Transverse colon (tissue), 4 donors: ENCODE data around the gene SSRP1.

Source experiments
- POLR2AphosphoS5 ChIP-seq, 3 donors: sonication (generic); formaldehyde crosslinking; IDR thresholded peaks; one replicate each; pipeline ENCODE4 v1.6.1; 2016; ENCODE audit warnings: antibody characterized with exemption in 3 of 3
- TF ChIP-seq, protein P1 (sequence below), 5 experiments: fragments of 200-600 bp in 3 of 5; fragments of 450-650 bp in 2 of 5; sonication (generic) in 3 of 5; IDR thresholded peaks; 1 replicate in 2 of 5; 2 replicates in 3 of 5; pipeline ENCODE4 v1.5.1; 2016 to 2017; ENCODE audit warnings: antibody characterized with exemption in 5 of 5, inconsistent platforms in 3 of 5, mild to moderate bottlenecking in 2 of 5, moderate library complexity in 1 of 5

DNA sequence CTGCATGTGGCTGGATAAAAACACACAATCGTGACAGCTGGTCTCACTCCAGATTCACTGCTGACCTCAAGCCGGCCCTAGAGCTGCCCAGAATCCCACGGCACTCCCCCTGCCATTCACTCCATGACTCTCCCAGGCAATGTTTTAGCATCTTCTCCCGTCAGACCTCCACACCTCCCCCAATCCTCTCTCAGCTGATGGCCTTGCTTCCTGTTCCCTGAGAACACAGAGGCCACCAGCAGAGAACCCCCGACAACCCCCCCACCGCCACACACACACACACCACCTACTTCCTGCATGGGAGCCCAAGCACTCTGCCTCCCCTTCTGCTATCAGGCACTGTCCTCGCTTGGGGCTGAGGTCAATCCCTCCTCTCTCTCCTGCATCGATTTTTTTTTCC, 20.2 kb downstream of the SSRP1 start:
- TF ChIP-seq, protein P1, sequence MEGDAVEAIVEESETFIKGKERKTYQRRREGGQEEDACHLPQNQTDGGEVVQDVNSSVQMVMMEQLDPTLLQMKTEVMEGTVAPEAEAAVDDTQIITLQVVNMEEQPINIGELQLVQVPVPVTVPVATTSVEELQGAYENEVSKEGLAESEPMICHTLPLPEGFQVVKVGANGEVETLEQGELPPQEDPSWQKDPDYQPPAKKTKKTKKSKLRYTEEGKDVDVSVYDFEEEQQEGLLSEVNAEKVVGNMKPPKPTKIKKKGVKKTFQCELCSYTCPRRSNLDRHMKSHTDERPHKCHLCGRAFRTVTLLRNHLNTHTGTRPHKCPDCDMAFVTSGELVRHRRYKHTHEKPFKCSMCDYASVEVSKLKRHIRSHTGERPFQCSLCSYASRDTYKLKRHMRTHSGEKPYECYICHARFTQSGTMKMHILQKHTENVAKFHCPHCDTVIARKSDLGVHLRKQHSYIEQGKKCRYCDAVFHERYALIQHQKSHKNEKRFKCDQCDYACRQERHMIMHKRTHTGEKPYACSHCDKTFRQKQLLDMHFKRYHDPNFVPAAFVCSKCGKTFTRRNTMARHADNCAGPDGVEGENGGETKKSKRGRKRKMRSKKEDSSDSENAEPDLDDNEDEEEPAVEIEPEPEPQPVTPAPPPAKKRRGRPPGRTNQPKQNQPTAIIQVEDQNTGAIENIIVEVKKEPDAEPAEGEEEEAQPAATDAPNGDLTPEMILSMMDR (IDR thresholded peaks at IDR 0.05), result no peak
- TF ChIP-seq POLR2AphosphoS5 (IDR thresholded peaks at IDR 0.05), result no peak
